ENCODE data around the gene KCNN2.

KCNN2 gene

DNA sequence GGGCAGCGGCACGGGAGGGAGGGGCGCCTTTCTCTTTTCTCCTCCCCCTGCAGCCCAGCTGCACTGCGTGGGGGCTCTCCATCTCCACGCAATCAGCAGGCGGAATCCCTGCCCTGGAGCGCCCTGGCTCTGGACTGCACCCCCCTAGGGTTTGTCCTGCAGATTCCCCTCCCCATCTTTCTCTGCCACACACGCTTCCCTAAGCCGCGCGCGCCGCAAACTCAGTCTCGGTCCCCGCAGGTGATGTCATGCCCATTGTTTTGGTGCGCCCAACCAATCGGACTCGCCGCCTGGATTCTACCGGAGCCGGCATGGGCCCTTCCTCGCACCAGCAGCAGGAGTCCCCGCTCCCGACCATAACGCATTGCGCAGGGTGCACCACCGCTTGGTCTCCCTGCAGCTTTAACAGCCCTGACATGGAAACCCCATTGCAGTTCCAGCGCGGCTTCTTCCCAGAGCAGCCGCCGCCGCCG is at the start of gene KCNN2:
Gene KCNN2, plus strand, starts transcription at position 347 of the 473 bp plus-strand sequence. Its CDS starts 70 bp downstream, at position 417.
- no peak for DNase-seq

DNA sequence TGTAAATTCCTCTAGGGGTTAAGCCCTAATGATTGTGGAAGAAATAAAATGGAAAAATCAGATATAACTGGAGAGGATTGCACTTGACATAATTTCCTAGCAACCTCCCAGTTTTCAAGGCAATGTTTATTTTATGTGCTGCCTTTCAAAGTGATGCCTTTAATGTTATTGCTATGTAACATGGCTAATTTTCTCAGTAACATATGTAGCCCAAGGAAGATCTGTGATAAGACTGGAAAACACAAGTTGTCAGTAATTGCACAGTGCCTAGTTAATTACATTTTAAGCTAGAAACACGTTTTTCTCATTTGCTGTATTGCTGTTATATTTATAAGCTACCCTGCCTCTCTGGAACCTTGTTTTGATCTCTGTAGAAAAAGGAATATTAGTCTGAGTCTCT is 49.2 kb upstream of the KCNN2 start:
- no peak for DNase-seq

DNA sequence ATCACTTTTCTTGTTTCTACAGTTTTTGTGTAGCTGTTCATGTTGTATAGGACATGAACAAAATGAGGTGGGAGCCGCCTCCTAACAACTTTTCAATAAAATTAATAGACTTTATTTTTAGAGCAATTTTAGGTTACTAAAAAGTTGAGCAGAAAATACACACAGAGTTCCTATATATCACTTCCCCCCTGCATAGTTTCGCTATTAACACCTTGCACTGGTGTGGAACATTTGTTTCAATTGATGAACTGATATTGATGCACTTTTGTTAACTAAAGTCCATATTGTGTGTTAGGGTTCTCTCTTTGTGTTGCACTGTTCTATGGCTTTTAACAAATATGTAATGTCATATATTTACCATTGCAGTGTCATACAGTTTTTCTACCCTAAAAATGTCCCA is 47.8 kb upstream of the KCNN2 start:
- no peak for DNase-seq

GRCh38 chr5:114316167-114316566 is 45.7 kb upstream of the KCNN2 start:
- no peak for DNase-seq

DNA sequence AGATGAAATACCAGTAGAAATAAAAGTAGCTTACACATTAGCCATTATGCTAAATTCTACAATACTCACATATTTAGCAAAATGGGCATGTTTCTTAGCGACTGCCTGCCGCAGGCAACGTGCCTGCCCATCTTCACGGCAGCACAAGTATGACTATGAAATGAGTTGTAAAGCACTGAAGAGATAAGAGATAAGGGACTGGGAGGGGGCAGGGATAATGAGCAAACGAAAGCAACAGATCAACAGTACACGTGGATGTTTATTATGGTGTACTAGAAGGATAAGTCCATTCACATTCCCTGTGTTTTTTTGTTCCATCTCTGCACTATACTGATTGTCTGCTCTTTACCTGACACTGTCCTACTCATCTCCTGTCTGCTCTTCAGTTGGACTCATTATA is 44.1 kb upstream of the KCNN2 start:
- no peak for DNase-seq

DNA sequence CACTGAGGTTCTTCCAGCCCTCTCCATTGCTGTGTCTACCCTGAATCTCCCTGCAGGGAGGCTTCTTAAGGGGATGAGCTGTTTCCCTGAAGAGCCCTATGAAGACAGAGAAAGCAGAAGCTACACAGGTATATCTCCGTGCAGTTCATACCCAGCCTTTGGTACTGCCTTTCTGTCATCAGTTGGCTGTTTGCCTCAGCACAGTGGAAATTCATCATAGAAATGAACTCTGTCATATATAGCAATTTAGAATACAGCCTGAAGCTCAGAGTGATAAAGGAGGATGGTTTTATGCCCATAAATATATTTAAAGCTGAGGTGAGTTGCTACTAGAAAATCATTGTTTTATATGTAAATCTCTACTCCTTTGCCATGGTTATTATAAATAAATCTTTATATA is 42.6 kb upstream of the KCNN2 start:
- DNase-seq: no peak

GRCh38 chr5:114319821-114320220 is 42.0 kb upstream of the KCNN2 start:
- DNase-seq: no peak

DNA sequence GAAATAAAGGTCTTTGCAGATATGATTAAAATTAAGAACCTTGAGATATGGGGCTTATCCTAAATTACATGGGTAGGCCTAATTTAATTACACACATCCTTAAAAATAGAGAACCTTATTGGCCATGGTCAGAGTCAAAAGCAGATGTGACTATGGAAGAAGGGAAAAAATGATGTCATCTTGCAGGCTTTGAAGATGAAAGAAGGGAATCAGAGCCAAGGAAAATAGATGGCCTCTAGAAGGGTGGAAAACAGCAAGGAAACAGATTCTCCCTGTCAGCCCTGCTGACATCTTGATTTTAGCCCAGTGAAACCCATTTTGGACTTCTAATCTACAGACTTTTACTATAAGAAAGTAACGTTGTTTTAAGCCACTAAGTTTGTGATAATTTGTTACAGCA is 37.6 kb upstream of the KCNN2 start:
- DNase-seq: no peak

DNA sequence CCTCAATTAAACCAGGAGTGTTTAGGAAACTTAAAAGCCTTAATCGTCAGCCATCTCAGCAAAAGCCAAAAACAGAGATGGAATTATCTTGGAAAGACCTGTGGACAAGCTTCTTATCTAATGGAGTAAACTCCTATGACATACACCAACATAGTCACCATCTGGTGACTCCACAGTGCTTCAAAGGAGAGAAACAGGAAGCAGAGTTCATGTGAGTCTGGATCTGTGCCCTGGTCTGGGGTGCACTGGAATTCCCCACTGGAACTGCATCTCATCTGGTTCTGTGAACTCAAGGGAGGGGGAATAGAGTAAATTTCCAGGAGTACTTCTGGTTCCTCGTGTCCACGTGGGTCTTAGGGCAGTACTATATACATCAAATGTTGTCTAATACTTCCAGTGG is 36.3 kb upstream of the KCNN2 start:
- no peak for DNase-seq

GRCh38 chr5:114327474-114327873 is 34.4 kb upstream of the KCNN2 start:
- DNase-seq: no peak

- DNase-seq: no peak
Measured at GRCh38 chr5:114327987-114328386, 33.9 kb upstream of the KCNN2 start.

- DNase-seq: no peak
Measured at GRCh38 chr5:114330916-114331531, 30.8 kb upstream of the KCNN2 start.

DNA sequence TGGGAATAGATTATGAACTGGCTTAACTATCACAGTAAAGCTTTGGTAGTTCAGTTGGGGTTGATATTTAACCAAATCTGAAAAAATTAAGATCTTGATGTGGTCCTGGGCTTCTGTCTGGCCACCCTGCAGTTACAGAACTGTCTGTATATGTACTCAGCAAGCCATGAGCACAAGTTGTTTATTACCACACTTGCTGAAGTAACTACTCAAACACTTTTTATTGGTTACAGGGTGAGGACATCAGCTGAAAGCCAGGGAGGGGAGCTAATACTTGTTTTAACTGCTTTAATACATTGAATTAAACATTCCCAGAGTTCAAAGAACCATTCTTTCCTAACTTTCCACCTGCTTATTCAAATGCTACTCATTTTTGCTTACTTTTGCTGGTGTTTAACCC is 29.4 kb upstream of the KCNN2 start:
- DNase-seq: no peak

DNA sequence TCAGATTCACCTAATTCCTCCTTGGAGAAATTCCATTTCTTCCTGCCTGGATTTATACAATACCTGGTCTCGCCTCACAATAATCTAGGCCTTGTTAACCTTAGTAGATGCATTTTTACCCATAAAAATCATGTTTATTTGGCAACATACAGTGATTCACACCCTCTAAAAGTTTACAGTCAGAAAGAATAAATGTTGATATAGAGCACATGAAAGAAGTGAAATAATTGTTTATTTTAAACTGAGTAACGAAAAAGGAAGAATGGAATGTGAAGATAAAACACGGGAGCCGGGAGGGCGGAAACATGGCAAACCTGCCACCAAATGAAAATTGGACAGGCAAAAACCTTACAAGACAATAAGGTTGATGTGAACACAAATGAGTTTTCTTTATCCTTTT is 28.9 kb upstream of the KCNN2 start:
- DNase-seq: no peak

GRCh38 chr5:114335391-114335790 is 26.5 kb upstream of the KCNN2 start:
- DNase-seq: no peak

GRCh38 chr5:114339108-114339507 is 22.8 kb upstream of the KCNN2 start:
- DNase-seq: no peak

GRCh38 chr5:114346181-114346580 is 15.7 kb upstream of the KCNN2 start:
- DNase-seq: no peak

DNA sequence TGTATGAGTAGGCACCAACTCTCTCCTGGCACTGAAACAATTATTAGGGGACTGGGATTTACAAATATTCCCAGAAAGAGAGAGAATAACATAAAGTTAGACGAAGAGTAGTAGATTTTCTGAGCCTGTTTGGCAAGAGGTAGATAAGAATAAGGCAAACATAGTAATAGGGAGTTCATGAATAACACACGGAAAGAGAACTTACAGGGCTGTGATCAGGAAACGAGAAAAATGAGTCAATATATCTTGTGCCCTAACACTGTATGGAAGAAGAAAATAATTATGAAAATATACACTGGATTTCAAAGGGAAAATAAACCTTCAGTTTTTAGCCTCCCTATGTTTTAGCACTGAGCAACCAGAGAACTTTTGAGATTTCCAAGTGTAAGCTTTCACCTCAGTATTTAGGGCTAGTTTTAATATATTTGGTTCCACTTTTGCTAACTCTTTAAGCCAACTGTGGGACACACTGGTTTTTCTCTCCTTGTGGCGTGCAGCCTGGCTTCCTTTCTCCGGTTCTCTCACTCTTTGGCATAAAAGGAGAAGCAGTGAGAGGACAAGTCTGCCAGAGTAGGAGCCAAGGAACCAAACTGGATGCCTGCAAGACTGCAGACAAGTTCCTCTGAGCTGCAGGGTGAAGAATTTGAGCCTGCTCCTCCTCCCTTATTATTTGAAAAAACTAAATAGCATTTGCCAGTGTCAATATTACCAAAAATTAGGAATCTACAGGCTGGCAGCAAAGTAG is 6.6 kb upstream of the KCNN2 start:
- DNase-seq: no peak

DNA sequence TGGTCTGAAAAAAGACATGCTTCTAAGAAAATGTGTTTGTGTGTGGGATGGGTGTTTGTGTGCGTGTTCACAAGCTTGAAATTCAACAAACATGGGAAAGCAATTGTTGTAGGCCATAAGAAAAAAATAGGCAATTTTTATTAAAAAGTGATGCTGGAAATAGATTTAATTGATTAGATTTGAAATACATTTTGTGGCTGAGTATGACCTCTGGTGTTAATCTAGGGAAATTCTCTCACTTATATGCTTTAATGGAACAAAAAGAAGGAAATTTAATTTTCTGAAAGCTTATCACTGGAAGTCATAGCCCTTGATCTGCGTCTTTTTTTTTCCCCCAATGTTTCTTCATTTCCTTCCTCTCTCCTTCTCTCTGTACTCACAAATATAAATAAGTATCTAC is 3.5 kb upstream of the KCNN2 start:
- DNase-seq: no peak

- DNase-seq: no peak
Measured at GRCh38 chr5:114360357-114360756, 1.5 kb upstream of the KCNN2 start.

DNA sequence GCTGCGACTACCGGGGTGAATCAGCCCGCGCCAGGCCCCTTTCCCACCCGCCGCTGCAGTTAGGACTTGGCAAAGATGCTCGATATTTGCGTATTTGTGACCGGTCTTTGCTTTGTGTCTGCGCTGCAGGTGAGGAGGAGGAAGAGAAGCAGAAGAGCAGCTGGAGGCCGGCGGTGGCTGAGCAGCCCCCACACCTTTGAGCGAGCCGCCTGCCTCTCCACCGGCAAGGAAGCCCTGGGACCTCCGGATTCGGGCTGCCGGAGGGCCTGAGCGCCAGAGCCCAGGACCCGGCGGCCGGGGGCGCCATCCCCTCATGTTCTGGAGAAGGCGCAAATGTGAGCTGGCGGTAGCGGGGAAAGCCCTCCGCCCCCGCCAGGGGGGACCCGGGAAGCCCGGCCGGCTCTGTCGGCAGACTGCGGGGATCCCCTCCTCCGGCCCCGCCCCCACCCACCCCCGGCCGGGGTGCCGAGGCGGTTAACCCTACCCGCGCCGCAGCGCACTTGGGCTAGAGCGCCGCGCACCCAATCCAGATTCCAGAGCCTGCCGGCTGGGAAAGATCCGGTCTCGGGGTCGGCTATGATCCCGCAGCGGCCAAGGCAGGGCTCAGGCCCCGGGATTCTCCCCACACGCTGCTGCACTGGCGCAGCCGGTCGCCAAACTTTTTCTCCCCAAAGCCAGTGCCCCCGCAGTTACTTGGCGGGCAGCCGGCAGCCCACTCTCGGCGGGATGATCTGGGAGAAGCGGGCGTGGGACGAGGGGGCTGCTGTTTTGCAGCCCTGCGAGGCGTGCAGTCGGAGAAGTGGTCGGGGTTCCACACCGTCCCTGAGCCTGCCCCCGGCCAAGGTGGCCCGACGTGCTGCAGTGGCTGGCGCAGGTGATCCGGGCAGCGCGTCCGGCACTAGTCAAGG is 800 bp upstream of the KCNN2 start:
- no peak for DNase-seq

- DNase-seq: no peak
Measured at GRCh38 chr5:114362197-114362976, 517 bp downstream of the KCNN2 start.

All from GDM1 (cell line).